ENCODE results near the gene SLC1A2. TPM values are rescaled to one million over a fixed set of nuclear protein-coding genes. Genes with fewer than 3 reads are reported as not detected.

The SLC1A2 gene
- total RNA-seq, 2 experiments from 2014 or later: not detected

DNA sequence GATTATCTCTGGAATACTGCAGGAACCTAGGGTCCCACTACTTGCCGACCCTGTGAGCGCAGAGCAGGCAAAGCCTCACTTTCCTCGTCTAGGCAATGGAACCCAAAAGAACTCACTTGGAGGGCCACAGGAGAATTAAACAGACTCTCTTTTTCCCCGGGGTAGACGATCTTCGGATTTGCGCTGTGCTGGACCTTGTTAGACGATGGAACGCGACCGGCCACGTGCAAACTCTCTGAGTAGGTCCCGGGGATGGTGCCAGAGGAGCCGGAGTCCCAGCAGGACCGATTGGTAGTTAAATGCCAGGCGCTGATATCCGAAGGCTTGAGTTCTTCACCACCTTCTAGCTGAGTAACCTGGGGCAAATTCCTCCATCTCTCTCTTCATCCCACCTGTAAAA is 1.0 kb upstream of the SLC1A2 start:
- Mint-ChIP-seq H3K36me3 (ENCODE audit: low read depth) (no peaks in the 10 kb centered on the region), H3K4me3 (peak overlapping the region; percentile 45), H3K9me3 (no peaks in the 10 kb centered on the region), H3K27ac (no peak overlapping the region), H3K27me3 (peaks cover 61% of the 10 kb centered on the region), H3K4me1 (ENCODE audit: low read depth) (peaks cover 8% of the 10 kb centered on the region)
- POLR2A ChIA-PET: no interaction called here
- TF ChIP-seq, protein P1, sequence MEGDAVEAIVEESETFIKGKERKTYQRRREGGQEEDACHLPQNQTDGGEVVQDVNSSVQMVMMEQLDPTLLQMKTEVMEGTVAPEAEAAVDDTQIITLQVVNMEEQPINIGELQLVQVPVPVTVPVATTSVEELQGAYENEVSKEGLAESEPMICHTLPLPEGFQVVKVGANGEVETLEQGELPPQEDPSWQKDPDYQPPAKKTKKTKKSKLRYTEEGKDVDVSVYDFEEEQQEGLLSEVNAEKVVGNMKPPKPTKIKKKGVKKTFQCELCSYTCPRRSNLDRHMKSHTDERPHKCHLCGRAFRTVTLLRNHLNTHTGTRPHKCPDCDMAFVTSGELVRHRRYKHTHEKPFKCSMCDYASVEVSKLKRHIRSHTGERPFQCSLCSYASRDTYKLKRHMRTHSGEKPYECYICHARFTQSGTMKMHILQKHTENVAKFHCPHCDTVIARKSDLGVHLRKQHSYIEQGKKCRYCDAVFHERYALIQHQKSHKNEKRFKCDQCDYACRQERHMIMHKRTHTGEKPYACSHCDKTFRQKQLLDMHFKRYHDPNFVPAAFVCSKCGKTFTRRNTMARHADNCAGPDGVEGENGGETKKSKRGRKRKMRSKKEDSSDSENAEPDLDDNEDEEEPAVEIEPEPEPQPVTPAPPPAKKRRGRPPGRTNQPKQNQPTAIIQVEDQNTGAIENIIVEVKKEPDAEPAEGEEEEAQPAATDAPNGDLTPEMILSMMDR (IDR thresholded peaks at IDR 0.05): no peak
- CTCF ChIA-PET: interaction anchor here (0.8 kb wide), 1 partner anchor 65 kb away, joined by 4 read pairs; no protein-coding TSS in a partner anchor
- intact Hi-C loops (cut with micrococcal nuclease): no loop called here
- ATAC-seq (no peak), DNase-seq (no peak)

DNA sequence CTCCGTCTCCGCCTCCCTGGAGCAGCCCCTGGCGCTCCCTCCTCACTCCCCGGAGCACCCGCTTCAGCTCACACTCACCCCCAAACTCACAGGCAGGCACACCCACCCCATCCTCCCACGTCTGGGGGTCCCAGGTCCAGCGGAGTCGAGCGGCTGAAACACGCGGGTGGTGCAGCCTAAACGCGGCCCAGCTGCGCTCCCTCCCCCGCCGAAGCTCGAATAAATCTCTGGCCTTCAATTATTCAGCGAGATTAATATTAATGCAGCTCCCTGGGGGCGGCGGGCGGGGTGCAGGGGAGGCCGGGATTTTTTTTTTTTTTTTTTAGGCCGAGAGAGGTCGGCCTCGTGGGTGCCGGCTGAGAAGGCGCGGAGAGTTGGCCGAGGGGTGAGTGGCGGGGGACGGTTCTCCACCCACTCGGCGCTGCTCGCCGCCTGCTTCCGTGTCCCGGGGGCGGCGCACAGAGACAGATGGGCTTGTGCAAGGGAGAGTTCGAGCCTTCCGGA is 524 bp upstream of the SLC1A2 start:
- Mint-ChIP-seq H3K4me3 (peak overlapping the region; percentile 45), H3K27ac (no peak overlapping the region), H3K4me1 (ENCODE audit: low read depth) (peaks cover 8% of the 10 kb centered on the region), H3K9me3 (no peaks in the 10 kb centered on the region), H3K36me3 (ENCODE audit: low read depth) (no peaks in the 10 kb centered on the region), H3K27me3 (peaks cover 63% of the 10 kb centered on the region)
- TF ChIP-seq, protein P1 (IDR thresholded peaks at IDR 0.05): no peak
- intact Hi-C loops (cut with micrococcal nuclease): no loop called here
- CTCF ChIA-PET: interaction anchor here (0.8 kb wide), 1 partner anchor 65 kb away, joined by 4 read pairs; no protein-coding TSS in a partner anchor
- DNase-seq (peak; percentile 14), ATAC-seq (no peak)
- POLR2A ChIA-PET: interaction anchor here (0.9 kb wide), 1 partner anchor 497 kb away, joined by 3 read pairs; no protein-coding TSS in a partner anchor

DNA sequence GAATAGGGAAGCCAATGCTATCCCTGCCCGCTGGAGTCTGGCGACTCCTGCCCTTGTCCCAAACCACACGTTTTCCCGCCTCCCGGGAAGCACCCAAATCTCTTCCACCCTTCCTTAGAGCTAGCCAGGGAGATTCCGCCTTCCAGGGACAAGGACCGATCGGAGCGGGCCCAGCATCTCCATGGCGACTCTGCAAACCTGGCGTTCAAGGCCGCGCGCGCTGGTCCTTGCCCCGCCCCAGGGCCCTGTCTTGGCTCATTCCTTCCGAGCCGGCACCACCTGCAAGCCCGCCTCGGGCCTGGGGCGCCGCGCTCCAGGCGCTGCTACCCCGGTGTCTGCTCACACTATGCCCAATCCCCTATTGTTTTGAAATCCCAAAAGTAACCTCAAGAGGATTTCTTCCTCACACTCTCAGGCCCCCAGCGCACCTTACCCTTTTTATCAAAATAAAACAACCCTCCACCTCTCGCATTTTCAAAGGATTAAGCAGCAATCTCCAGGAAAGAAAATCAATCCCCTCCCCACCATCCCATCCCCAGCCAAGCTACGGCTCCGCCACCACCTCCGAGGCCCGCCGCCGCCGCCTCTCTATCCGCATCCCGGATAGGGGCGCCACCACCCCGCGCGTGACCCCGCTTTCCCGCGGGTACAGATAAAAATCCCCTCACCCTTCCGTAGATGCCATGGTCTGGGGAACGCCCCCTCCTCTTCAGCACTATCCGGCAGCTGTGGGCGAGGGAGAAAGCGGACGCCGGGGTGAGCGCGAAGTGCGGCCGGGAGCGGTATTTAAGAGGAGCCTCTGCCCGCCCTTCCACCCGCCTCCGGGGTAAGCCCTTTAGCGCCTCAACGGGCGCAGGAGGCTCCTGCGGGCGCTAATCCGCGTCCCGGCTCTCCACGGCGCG is 825 bp downstream of the SLC1A2 start:
- Mint-ChIP-seq H3K27ac (no peak overlapping the region), H3K36me3 (ENCODE audit: low read depth) (no peaks in the 10 kb centered on the region), H3K4me1 (ENCODE audit: low read depth) (peaks cover 8% of the 10 kb centered on the region), H3K4me3 (peak overlapping the region; percentile 49), H3K9me3 (no peaks in the 10 kb centered on the region), H3K27me3 (peaks cover 70% of the 10 kb centered on the region)
- CTCF ChIA-PET: no interaction called here
- intact Hi-C loops (cut with micrococcal nuclease): no loop called here
- POLR2A ChIA-PET: no interaction called here
- TF ChIP-seq, protein P1 (IDR thresholded peaks at IDR 0.05): no peak
- DNase-seq (peak; percentile 43), ATAC-seq (peak; percentile 60)

DNA sequence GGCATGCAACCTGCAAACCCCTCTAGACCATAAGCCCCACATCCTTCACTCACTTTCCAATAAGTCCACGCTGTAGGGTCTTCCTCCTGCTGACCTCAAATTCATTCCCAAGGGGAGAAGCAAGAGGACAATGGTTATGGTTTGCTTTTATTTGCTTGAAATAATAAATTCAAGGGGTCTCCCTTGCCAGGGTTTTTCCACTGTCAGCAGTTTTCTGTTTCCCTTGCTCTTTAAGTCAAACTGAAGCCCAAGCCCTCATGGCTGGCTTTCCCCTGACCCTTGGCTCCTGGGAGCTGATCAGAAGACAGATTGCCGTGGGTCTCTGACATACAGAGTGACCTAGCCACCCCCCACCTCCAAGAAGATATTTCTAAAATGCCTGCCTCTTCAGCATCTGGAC is 3.9 kb downstream of the SLC1A2 start:
- Mint-ChIP-seq H3K36me3 (ENCODE audit: low read depth) (no peaks in the 10 kb centered on the region), H3K27ac (no peak overlapping the region), H3K4me3 (no peak overlapping the region), H3K9me3 (no peaks in the 10 kb centered on the region), H3K27me3 (peaks cover 51% of the 10 kb centered on the region), H3K4me1 (ENCODE audit: low read depth) (peaks cover 6% of the 10 kb centered on the region)
- TF ChIP-seq, protein P1 (IDR thresholded peaks at IDR 0.05): no peak
- intact Hi-C loops (cut with micrococcal nuclease): no loop called here
- CTCF ChIA-PET: interaction anchor here (1.2 to 1.5 kb wide), 4 partner anchors 12 to 489 kb away, joined by 3 to 5 read pairs (median 4); no protein-coding TSS in a partner anchor
- no peak for ATAC-seq
- POLR2A ChIA-PET: no interaction called here
- no peak for DNase-seq

DNA sequence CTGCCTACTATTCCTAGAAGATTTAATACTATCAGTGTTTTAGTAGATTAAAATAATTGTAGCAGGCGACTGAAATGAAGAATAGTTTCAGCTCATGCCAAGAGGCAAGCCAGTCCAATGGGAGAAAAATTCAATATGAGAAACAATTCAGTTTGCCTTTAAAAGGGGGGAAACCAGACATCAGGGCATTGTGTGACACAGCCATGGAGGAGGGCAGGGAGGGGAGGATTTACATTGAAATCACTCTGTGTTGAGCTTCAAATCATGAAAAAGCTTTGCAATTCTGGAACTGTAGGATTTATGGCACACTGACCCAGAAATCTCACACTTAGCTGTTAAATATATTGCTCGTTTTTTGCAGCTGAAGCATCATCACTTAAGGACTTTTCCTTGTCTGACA is 4.6 kb downstream of the SLC1A2 start:
- no peak overlapping the region for H3K27ac Mint-ChIP-seq
- TF ChIP-seq, protein P1 (IDR thresholded peaks at IDR 0.05): no peak
- POLR2A ChIA-PET: no interaction called here
- ATAC-seq (no peak), DNase-seq (no peak)
- intact Hi-C loops (cut with micrococcal nuclease): no loop called here
- H3K36me3 Mint-ChIP-seq (ENCODE audit: low read depth): no peaks in the 10 kb centered on the region
- peaks cover 2% of the 10 kb centered on the region for H3K4me1 Mint-ChIP-seq (ENCODE audit: low read depth)
- H3K4me3 Mint-ChIP-seq: no peak overlapping the region
- peaks cover 48% of the 10 kb centered on the region for H3K27me3 Mint-ChIP-seq
- H3K9me3 Mint-ChIP-seq: no peaks in the 10 kb centered on the region
- CTCF ChIA-PET: interaction anchor here (1.2 to 1.5 kb wide), 4 partner anchors 11 to 488 kb away, joined by 3 to 5 read pairs (median 4); no protein-coding TSS in a partner anchor
